Testis (tissue), 2 donors: Measurements from ENCODE around the gene GNB3.

ENCODE experiments used
- CTCF ChIP-seq, 3 experiments: fragments of 450-650 bp in 2 of 3; fragments of 200-600 bp in 1 of 3; sonication (generic) in 1 of 3; IDR thresholded peaks; one replicate each; pipeline ENCODE4 v1.5.1; 2016 to 2019; ENCODE audit warnings: antibody characterized with exemption in 3 of 3, mild to moderate bottlenecking in 2 of 3, moderate library complexity in 1 of 3
- POLR2A ChIP-seq: fragments of 450-650 bp; IDR thresholded peaks from one replicate; pipeline ENCODE4 v1.6.1; 2017; ENCODE audit warnings: antibody characterized with exemption, mild to moderate bottlenecking, moderate library complexity

GRCh38 chr12:6809056-6809455, 31.7 kb upstream of the GNB3 start:
- TF ChIP-seq POLR2A (no peak), CTCF (IDR thresholded peaks at IDR 0.05) (no peak)
